Neural progenitor cell (in vitro differentiated cells): Measurements from ENCODE around the gene CFAP410.

Experiments used
- CTCF ChIP-seq: fragments of 200-600 bp; sonication (generic); IDR thresholded peaks from 2 replicates; pipeline ENCODE4 v1.5.1; 2017; ENCODE audit warnings: antibody characterized with exemption, mild to moderate bottlenecking
- EZH2 ChIP-seq: fragments of 200-600 bp; sonication (generic); IDR thresholded peaks from 2 replicates; pipeline ENCODE4 v1.6.1; 2017; ENCODE audit warnings: antibody characterized with exemption, mild to moderate bottlenecking, moderate library complexity

GRCh38 chr21:44320847-44321246 lies 18.3 kb downstream of the CFAP410 start:
- TF ChIP-seq CTCF = no peak
- TF ChIP-seq EZH2 = no peak
